ENCODE results near the gene SLC25A26.

The SLC25A26 gene

DNA sequence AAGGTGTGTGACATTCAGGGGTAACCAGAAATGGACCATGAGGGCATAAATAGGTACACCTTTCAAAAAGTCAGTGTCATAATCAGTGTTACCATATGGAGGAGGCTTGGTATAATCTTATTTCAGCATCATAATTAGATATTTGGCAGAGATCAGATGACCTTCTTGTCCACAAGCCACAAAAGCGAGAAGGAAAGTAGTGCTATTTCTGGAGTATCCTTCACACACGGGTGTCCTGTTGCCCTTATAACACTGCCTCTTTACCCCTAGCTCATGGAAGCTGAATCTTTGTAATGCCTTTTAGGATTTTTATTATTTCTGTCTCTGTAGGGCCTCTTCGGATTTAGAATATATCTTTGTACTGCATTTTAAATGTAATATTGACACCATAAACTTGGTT, 147.2 kb downstream of the SLC25A26 start:
- Histone ChIP-seq H3K9ac (ENCODE audit: low read length) (no peak overlapping the region), H3K27me3 (ENCODE audit: control insufficient read depth, insufficient read depth, low read length) (no peaks in the 10 kb centered on the region), H3K4me3 (ENCODE audit: low read length) (no peak overlapping the region), H3K4me1 (ENCODE audit: control insufficient read depth, insufficient read depth, low read length) (peaks cover 3% of the 10 kb centered on the region), H3K36me3 (ENCODE audit: control insufficient read depth, insufficient read depth, low read length) (no peaks in the 10 kb centered on the region), H3K27ac (ENCODE audit: low read depth, low read length) (no peak overlapping the region)

DNA sequence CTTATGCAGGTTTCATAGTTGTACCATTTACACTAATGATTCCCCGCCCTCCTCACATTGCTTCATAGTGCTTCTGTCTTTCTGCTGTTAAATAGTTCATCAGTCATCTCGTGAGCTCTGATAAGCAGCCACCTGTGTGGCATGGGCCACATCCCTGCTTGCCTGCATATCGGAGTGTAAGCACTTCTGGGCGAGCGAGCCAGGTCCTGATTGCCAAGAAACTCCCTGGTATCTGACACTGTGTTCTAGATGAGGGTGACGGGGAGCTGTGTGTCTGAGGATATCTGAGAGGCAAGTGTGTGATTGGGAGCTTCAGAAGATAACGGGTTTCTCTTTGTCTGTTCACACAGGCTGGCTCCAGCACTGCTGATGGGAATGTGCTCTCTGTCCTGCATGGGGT, 149.4 kb downstream of the SLC25A26 start:
- Histone ChIP-seq H3K4me3 (ENCODE audit: low read length) (no peak overlapping the region), H3K36me3 (ENCODE audit: control insufficient read depth, insufficient read depth, low read length) (no peaks in the 10 kb centered on the region), H3K27ac (ENCODE audit: low read depth, low read length) (no peak overlapping the region), H3K4me1 (ENCODE audit: control insufficient read depth, insufficient read depth, low read length) (no peaks in the 10 kb centered on the region), H3K9ac (ENCODE audit: low read length) (no peak overlapping the region), H3K27me3 (ENCODE audit: control insufficient read depth, insufficient read depth, low read length) (no peaks in the 10 kb centered on the region)

DNA sequence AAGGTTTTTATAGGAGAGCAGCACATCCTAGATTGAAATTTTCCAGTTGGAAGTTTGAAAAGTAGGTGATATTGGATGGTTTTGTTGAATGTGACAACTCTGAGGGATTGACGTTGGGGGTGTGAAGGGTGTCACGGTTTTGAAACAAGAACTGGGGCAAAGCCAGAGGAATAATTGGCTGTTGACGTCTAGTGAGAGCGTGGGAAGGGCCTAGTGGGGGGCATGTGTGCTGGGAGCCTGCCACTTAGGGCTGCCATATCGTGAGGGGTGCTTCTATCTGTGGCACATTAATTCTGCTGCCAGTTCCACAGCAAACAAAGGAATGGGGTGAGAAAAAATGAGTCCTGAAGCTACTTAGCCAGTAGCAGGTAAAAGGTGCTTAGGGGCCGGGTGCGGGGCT, 150.6 kb downstream of the SLC25A26 start:
- no peak overlapping the region for H3K27ac ChIP-seq (ENCODE audit: low read depth, low read length)
- H3K4me1 ChIP-seq (ENCODE audit: control insufficient read depth, insufficient read depth, low read length): no peaks in the 10 kb centered on the region
- H3K36me3 ChIP-seq (ENCODE audit: control insufficient read depth, insufficient read depth, low read length): no peaks in the 10 kb centered on the region
- no peaks in the 10 kb centered on the region for H3K27me3 ChIP-seq (ENCODE audit: control insufficient read depth, insufficient read depth, low read length)
- H3K9ac ChIP-seq (ENCODE audit: low read length): no peak overlapping the region
- H3K4me3 ChIP-seq (ENCODE audit: low read length): no peak overlapping the region

DNA sequence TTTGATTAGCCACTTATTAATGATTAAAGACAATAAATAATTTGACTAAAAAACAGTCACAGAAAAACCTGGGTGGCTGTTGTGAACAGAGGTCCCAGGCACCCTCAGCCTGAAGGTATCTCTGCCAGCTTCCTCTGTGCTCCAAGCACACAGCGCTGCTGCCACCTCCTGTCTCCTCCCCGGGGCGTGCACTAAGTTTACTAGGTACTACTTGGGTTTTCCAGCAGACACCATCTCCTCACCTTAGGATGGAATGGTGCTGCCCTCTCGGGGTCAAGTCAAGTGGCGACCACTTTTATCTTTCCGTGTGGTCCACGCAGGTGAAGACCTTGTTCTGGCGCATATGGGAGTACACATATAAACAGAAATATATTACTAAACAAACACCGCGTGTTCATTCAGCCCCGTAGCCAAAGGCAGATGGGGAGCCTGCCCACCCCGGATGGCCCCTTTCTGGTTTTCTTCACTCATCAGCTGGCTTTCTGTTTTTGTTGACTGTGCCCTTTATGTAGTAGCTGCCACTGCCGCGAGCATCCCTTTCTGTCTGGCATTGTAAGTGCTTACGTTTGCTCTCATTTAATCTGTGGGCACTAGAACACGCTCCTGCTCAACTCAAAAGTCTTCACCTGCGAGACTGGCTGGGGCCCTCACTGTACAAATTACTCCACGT, 152.0 kb downstream of the SLC25A26 start:
- H3K27ac ChIP-seq (ENCODE audit: low read depth, low read length): no peak overlapping the region
- no peaks in the 10 kb centered on the region for H3K36me3 ChIP-seq (ENCODE audit: control insufficient read depth, insufficient read depth, low read length)
- H3K27me3 ChIP-seq (ENCODE audit: control insufficient read depth, insufficient read depth, low read length): no peaks in the 10 kb centered on the region
- no peak overlapping the region for H3K4me3 ChIP-seq (ENCODE audit: low read length)
- H3K9ac ChIP-seq (ENCODE audit: low read length): no peak overlapping the region
- H3K4me1 ChIP-seq (ENCODE audit: control insufficient read depth, insufficient read depth, low read length): no peaks in the 10 kb centered on the region

DNA sequence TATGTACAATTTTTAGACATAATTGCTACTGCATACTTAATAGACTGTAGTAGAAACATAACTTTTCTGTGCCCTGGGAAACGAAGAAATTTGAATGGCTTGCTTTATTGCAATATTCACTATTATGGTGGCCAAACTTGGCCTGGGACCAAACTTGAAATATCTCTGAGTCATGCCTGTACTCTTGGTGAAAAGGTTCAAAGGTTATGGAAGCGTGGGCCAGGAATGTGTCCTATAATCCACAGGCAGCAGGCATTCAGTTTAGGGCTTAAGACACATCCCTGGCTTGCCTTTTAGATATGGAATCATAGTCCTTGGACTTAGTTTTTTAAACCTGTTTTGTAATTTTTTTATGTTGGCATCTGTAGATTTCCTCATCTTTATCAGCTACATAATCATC, 155.8 kb downstream of the SLC25A26 start:
- Histone ChIP-seq H3K9ac (ENCODE audit: low read length) (no peak overlapping the region), H3K4me1 (ENCODE audit: control insufficient read depth, insufficient read depth, low read length) (peaks cover 4% of the 10 kb centered on the region), H3K4me3 (ENCODE audit: low read length) (no peak overlapping the region), H3K27me3 (ENCODE audit: control insufficient read depth, insufficient read depth, low read length) (no peaks in the 10 kb centered on the region), H3K27ac (ENCODE audit: low read depth, low read length) (no peak overlapping the region), H3K36me3 (ENCODE audit: control insufficient read depth, insufficient read depth, low read length) (peaks cover 23% of the 10 kb centered on the region)

DNA sequence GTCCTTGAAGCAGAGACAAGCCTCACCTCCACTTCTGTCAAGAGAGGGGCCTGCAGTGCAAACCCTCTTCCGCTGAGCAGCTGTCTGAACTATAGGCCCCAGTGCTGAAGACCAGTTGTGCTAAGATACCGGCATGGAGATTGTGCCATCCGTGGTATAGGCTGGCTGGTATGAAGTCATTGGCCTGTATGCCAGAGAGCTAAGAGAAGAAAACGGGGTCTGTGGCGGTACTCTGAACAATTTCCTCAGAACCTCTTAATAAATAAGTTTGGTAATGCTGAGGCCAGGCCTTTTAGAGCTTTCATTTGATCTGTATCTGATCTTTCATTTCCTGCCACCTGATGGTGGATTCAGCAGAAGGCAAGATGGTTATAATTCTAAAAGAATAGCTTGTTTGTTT, 157.0 kb downstream of the SLC25A26 start:
- H3K9ac ChIP-seq (ENCODE audit: low read length): no peak overlapping the region
- peaks cover 34% of the 10 kb centered on the region for H3K36me3 ChIP-seq (ENCODE audit: control insufficient read depth, insufficient read depth, low read length)
- peaks cover 10% of the 10 kb centered on the region for H3K4me1 ChIP-seq (ENCODE audit: control insufficient read depth, insufficient read depth, low read length)
- no peaks in the 10 kb centered on the region for H3K27me3 ChIP-seq (ENCODE audit: control insufficient read depth, insufficient read depth, low read length)
- no peak overlapping the region for H3K4me3 ChIP-seq (ENCODE audit: low read length)
- H3K27ac ChIP-seq (ENCODE audit: low read depth, low read length): no peak overlapping the region

DNA sequence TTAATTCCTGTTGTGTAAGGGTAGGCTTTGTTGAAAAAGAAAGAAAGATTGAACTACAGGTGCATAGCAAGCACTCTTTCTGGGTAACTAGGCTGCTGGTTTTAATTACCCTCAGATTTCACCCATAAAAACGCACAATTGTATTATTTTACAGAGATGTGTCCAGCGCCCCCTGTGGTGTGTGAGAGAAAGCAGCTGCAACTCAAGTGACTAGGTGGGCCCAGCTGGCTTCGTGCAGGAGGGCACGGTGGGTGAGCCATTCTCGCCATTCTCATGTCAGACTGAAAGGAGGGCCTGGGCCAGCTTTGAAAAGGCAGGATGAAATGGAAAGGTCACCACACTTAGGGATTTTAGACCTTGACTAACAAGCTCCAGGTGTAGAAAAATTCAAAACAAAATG, 157.5 kb downstream of the SLC25A26 start:
- H3K4me1 ChIP-seq (ENCODE audit: control insufficient read depth, insufficient read depth, low read length): peaks cover 10% of the 10 kb centered on the region
- H3K9ac ChIP-seq (ENCODE audit: low read length): no peak overlapping the region
- no peak overlapping the region for H3K27ac ChIP-seq (ENCODE audit: low read depth, low read length)
- peaks cover 38% of the 10 kb centered on the region for H3K36me3 ChIP-seq (ENCODE audit: control insufficient read depth, insufficient read depth, low read length)
- no peak overlapping the region for H3K4me3 ChIP-seq (ENCODE audit: low read length)
- H3K27me3 ChIP-seq (ENCODE audit: control insufficient read depth, insufficient read depth, low read length): no peaks in the 10 kb centered on the region

DNA sequence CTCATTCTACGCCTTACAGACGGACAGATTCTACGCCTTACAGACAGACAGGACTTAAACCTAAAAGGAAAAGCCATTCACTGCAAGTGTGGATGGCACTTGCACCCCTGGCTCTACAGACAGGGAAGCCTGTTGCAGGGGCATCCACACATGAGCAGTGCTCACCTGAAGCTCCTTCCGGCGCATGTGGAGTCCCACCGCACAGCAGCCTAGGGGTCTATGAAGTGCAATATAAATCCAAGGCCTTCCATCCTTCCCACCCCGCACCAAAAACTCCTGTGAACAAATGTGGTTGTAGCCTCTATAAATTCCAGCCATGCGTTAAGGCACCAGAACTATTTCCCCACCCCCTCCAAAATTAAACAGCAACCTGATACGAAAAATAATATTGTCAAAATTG, 158.8 kb downstream of the SLC25A26 start:
- Histone ChIP-seq H3K4me3 (ENCODE audit: low read length) (no peak overlapping the region), H3K36me3 (ENCODE audit: control insufficient read depth, insufficient read depth, low read length) (peaks cover 49% of the 10 kb centered on the region), H3K9ac (ENCODE audit: low read length) (no peak overlapping the region), H3K4me1 (ENCODE audit: control insufficient read depth, insufficient read depth, low read length) (peaks cover 10% of the 10 kb centered on the region), H3K27me3 (ENCODE audit: control insufficient read depth, insufficient read depth, low read length) (no peaks in the 10 kb centered on the region), H3K27ac (ENCODE audit: low read depth, low read length) (no peak overlapping the region)

DNA sequence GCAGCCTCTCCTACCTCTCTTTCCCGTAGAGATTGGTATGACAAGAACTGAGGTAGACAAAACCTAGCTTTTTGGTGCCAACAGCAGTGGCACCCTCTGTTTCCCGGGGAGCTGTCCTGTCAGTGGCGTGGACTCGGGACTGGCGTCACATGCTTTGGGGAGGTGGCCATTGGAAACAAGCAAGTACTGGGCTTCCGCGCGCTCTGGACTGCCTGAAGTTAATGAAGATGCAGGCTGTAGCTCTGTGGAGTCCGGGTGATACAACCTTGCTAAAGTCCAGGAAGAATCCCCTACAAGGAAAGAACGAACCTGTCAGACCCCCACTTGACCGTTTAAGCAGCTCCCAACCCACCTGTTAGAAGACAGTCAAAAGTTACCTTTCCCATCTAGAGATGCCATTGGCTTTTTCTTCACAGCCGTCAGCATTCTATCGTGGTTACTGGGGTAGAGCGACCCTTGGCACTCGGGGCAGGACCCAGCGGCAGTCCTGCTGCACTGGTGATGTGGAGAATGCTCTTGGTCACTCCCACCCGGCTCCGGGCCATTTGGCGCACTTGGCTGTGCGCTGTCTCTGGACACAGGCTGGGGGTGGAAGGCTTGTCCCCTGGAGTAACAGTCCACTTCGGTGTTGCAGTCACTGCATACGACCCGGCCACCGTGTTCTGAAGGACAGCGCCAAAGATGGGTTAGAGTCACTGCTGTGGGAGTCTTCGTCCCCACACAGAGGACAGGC, 159.6 kb downstream of the SLC25A26 start:
- H3K27ac ChIP-seq (ENCODE audit: low read depth, low read length): no peak overlapping the region
- no peak overlapping the region for H3K9ac ChIP-seq (ENCODE audit: low read length)
- no peaks in the 10 kb centered on the region for H3K27me3 ChIP-seq (ENCODE audit: control insufficient read depth, insufficient read depth, low read length)
- H3K36me3 ChIP-seq (ENCODE audit: control insufficient read depth, insufficient read depth, low read length): peaks cover 56% of the 10 kb centered on the region
- peaks cover 10% of the 10 kb centered on the region for H3K4me1 ChIP-seq (ENCODE audit: control insufficient read depth, insufficient read depth, low read length)
- no peak overlapping the region for H3K4me3 ChIP-seq (ENCODE audit: low read length)

DNA sequence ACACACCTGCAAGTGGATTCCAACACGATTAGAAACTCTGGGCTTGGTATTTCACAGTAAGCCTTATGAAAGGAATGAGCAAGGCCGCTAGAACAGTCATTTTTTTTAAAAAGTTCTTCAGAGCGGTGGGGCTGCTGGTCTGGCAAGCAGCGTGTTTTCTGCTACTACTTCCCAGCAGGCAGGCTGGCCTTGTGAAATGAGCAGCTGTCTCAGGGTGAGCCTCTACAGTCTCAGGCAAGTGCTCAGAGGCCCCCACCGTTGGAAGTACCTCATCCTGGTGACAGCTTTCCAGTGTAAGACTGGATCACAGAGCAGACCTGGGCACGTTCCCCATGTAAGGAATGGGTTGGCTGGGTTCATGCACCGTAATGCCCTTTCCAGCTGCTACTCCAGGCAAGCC, 160.8 kb downstream of the SLC25A26 start:
- peaks cover 64% of the 10 kb centered on the region for H3K36me3 ChIP-seq (ENCODE audit: control insufficient read depth, insufficient read depth, low read length)
- peaks cover 10% of the 10 kb centered on the region for H3K4me1 ChIP-seq (ENCODE audit: control insufficient read depth, insufficient read depth, low read length)
- peak overlapping the region; percentile 62 for H3K27ac ChIP-seq (ENCODE audit: low read depth, low read length)
- no peaks in the 10 kb centered on the region for H3K27me3 ChIP-seq (ENCODE audit: control insufficient read depth, insufficient read depth, low read length)
- H3K9ac ChIP-seq (ENCODE audit: low read length): no peak overlapping the region
- H3K4me3 ChIP-seq (ENCODE audit: low read length): no peak overlapping the region

DNA sequence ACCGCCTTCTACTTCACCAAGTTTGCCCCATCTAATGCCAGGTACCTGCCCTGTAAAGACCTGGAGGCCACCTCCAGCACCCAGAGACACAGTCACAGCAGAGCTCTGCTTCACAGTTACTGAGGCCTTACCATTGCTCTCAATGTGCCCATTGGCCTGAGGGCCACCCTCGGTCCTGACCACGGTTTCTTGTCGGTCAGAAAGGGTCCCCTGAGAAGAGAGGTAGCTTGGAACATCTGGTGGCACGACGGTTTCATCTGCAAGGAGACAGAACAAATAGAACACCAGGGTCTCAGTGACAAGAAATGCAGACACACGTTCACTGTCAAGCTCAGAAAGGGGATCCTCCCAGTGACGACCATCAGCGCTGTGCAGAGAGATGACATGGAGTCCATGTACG, 161.3 kb downstream of the SLC25A26 start:
- peaks cover 10% of the 10 kb centered on the region for H3K4me1 ChIP-seq (ENCODE audit: control insufficient read depth, insufficient read depth, low read length)
- H3K36me3 ChIP-seq (ENCODE audit: control insufficient read depth, insufficient read depth, low read length): peaks cover 67% of the 10 kb centered on the region
- peak overlapping the region; percentile 62 for H3K27ac ChIP-seq (ENCODE audit: low read depth, low read length)
- H3K4me3 ChIP-seq (ENCODE audit: low read length): no peak overlapping the region
- no peaks in the 10 kb centered on the region for H3K27me3 ChIP-seq (ENCODE audit: control insufficient read depth, insufficient read depth, low read length)
- no peak overlapping the region for H3K9ac ChIP-seq (ENCODE audit: low read length)

DNA sequence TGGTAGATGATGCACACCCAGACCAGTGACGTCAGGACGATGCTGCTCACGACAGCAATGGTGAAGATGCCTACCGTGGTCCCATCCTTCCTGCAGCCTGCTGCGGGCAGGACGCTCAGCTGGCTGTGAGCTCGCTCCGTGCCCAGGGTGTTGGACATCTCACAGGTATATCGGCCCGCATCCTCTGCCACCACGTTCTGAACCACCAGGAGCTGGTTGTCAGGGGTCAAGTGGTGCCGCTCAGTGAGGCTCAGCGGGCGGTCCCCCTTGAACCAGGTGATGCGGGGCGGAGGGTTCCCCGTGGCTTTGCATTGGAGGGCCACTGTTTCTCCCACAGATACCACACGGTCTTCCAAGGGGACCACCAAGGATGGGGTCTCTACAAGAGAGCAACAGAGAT, 162.2 kb downstream of the SLC25A26 start:
- no peaks in the 10 kb centered on the region for H3K27me3 ChIP-seq (ENCODE audit: control insufficient read depth, insufficient read depth, low read length)
- H3K36me3 ChIP-seq (ENCODE audit: control insufficient read depth, insufficient read depth, low read length): peaks cover 70% of the 10 kb centered on the region
- no peak overlapping the region for H3K27ac ChIP-seq (ENCODE audit: low read depth, low read length)
- peaks cover 10% of the 10 kb centered on the region for H3K4me1 ChIP-seq (ENCODE audit: control insufficient read depth, insufficient read depth, low read length)
- no peak overlapping the region for H3K4me3 ChIP-seq (ENCODE audit: low read length)
- H3K9ac ChIP-seq (ENCODE audit: low read length): no peak overlapping the region
